Neutrophil (primary cell): Measurements from ENCODE around the gene PAMR1.
"Not testable (repeated sequence)": the region's sequence is repeated elsewhere in the genome, so short reads cannot be mapped to it uniquely, and the experiment has no call there.

Experiments
- H3K27ac ChIP-seq: fragments of 200-600 bp; sonication (generic); 2 replicates; pipeline ENCODE4 v1.5.1; 2016; ENCODE audit warnings: mild to moderate bottlenecking, moderate library complexity
- H3K27me3 ChIP-seq: fragments of 200-600 bp; sonication (generic); 2 replicates; pipeline ENCODE4 v1.6.0; 2016; ENCODE audit warnings: mild to moderate bottlenecking
- H3K36me3 ChIP-seq: fragments of 200-600 bp; sonication (generic); 2 replicates; pipeline ENCODE4 v1.5.1; 2017
- H3K4me1 ChIP-seq, 2 experiments: fragments of 200-600 bp in 1 of 2; sonication (generic) in 1 of 2; 1 replicate in 1 of 2; 2 replicates in 1 of 2; pipeline versions ENCODE4 v1.5.1 to v1.6.1; 2013 to 2016; ENCODE audit warnings: low read depth in 1 of 2, low read length in 1 of 2, mild to moderate bottlenecking in 1 of 2, moderate library complexity in 1 of 2; ENCODE audit not compliant: control insufficient read depth in 1 of 2, insufficient read depth in 1 of 2
- H3K4me3 ChIP-seq, 2 experiments: fragments of 200-600 bp in 1 of 2; sonication (generic) in 1 of 2; 1 replicate in 1 of 2; 2 replicates in 1 of 2; pipeline ENCODE4 v1.5.1; 2013 to 2016; ENCODE audit warnings: low read depth in 1 of 2, low read length in 1 of 2, mild to moderate bottlenecking in 1 of 2, moderate library complexity in 1 of 2
- H3K9me3 ChIP-seq: fragments of 200-600 bp; sonication (generic); 2 replicates; pipeline ENCODE4 v1.5.1; 2016
- TF ChIP-seq, protein P1 (sequence below): fragments of 200-600 bp; sonication (generic); IDR thresholded peaks from 2 replicates; pipeline ENCODE4 v1.5.1; 2016; ENCODE audit warnings: antibody characterized with exemption

Gene PAMR1

DNA sequence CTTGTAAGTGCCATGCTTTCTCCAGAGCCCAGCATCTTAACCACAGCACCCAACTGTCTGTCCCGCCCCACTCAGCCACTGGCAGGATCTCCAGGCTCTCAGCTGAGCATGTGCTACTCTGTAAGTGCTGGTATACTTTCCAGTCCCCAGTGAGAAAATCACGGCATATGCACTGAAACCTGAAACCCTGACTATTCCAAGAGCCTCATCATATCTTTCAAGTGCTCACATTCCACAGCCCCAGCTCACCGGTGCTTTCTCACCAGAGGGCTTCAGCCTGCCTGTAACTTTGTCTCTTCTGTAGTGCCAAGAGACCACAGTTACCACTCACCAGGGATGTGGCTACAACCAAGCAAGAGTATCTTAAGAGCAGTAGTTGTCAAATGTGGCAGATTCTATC lies 24.4 kb upstream of the PAMR1 start:
- Histone ChIP-seq H3K4me1 (no peaks in the 10 kb centered on the region), H3K27me3 (peaks cover 9% of the 10 kb centered on the region), H3K4me3 (no peak overlapping the region), H3K36me3 (no peaks in the 10 kb centered on the region), H3K9me3 (no peaks in the 10 kb centered on the region), H3K27ac (no peak overlapping the region)
- TF ChIP-seq, protein P1, sequence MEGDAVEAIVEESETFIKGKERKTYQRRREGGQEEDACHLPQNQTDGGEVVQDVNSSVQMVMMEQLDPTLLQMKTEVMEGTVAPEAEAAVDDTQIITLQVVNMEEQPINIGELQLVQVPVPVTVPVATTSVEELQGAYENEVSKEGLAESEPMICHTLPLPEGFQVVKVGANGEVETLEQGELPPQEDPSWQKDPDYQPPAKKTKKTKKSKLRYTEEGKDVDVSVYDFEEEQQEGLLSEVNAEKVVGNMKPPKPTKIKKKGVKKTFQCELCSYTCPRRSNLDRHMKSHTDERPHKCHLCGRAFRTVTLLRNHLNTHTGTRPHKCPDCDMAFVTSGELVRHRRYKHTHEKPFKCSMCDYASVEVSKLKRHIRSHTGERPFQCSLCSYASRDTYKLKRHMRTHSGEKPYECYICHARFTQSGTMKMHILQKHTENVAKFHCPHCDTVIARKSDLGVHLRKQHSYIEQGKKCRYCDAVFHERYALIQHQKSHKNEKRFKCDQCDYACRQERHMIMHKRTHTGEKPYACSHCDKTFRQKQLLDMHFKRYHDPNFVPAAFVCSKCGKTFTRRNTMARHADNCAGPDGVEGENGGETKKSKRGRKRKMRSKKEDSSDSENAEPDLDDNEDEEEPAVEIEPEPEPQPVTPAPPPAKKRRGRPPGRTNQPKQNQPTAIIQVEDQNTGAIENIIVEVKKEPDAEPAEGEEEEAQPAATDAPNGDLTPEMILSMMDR: no peak

DNA sequence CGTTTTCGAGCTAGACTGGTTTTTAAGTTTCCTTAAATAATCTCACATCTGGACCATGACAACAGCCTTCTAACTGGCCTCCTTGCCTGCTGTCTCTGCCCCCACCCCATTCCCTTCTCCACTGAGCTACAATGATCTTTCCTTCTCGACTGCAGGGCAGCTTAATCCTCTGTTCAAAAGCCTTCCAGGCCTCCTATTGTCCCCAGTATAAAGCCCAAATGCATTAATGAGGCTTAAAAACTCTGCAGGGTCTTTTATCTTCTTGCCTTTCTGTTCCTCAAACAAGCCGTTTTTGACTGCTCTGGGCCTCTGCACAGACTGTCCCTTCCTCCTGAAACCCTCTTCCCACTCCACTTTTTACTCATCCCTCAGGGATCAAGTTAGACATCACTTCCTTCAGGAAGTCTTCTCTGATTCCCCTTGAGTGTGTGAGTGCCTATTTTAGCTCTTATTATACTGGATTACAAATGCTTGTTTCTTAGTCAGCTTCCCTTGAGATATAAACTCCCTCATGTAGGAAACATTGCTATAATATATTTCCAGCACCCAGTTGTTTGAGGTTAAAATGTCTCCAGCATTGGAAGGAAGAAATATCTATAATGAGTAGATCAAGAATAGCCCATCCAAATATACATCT lies 23.6 kb upstream of the PAMR1 start:
- Histone ChIP-seq H3K4me3 (no peak overlapping the region), H3K9me3 (no peaks in the 10 kb centered on the region), H3K4me1 (no peaks in the 10 kb centered on the region), H3K27ac (no peak overlapping the region), H3K27me3 (peaks cover 5% of the 10 kb centered on the region), H3K36me3 (no peaks in the 10 kb centered on the region)
- TF ChIP-seq, protein P1: no peak

DNA sequence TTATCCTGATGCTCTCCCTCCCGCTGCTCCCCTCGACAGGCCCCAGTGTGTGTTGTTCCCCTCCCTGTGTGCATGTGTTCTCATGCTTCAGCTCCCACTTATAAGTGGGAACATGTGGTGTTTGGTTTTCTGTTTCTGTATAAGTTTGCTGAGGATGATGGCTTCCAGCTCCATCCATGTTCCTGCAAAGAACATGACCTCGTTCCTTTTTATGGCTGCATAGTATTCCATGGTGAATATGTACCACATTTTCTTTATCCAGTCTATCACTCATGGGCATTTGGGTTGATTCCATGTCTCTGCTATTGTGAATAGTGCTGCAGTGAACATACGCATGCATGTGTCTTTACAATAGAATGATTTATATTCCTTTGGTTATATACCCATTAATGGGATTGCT lies 22.6 kb upstream of the PAMR1 start:
- H3K4me3 ChIP-seq, H3K36me3 ChIP-seq, H3K27me3 ChIP-seq, H3K4me1 ChIP-seq, H3K27ac ChIP-seq, H3K9me3 ChIP-seq: not testable (repeated sequence)

DNA sequence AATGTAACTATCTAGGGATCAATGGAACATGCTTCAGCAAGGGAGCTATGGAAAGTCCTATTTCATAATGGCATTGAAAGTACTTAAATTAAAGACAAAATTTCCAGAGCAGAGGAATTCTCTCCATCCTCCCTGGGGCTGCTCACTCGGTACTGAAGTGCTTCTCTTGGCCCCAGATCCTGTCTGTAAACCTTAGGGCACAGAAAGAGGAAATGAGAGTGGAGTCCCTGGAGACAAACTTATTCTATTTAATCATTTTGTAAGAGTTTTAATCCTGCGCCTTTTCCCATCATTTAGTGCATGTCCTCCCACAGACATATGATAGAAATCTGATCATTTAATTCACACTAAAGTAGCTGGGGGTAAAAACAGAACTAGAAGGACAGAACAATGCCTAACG lies 20.9 kb upstream of the PAMR1 start:
- Histone ChIP-seq H3K27ac (no peak overlapping the region), H3K4me1 (no peaks in the 10 kb centered on the region), H3K36me3 (no peaks in the 10 kb centered on the region), H3K4me3 (no peak overlapping the region), H3K27me3 (peaks cover 5% of the 10 kb centered on the region), H3K9me3 (no peaks in the 10 kb centered on the region)
- TF ChIP-seq, protein P1: no peak

DNA sequence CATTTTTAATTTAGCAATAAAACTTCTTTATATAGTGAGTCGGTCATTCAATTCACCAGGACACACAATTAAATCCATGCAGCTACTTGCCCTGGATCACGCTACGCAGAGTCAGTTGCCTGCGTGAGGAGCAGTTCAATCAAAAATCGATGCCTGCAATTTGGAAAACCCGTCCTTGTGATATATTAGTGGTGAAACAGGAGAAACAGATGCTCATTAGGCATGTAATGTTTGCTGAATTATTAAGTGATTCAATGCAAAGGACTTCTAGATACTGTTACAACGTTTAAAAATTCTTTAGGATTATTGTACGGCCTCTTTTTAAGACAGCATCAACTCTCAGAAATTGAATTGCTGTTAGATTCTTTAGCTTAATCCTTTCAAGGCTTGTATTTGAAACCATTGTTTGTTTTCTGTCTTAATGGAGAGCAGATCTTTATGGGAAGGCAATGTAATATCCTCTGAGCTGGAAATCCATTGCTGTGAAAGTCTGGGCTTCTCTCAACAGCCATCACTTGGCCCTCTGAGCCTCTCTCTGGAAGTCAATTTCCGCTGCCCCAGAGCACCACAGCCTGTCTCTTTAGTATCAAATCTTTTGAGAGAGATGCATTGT lies 20.1 kb upstream of the PAMR1 start:
- Histone ChIP-seq H3K4me1 (no peaks in the 10 kb centered on the region), H3K36me3 (no peaks in the 10 kb centered on the region), H3K27ac (no peak overlapping the region), H3K4me3 (no peak overlapping the region), H3K9me3 (no peaks in the 10 kb centered on the region), H3K27me3 (peaks cover 5% of the 10 kb centered on the region)
- TF ChIP-seq, protein P1: no peak

DNA sequence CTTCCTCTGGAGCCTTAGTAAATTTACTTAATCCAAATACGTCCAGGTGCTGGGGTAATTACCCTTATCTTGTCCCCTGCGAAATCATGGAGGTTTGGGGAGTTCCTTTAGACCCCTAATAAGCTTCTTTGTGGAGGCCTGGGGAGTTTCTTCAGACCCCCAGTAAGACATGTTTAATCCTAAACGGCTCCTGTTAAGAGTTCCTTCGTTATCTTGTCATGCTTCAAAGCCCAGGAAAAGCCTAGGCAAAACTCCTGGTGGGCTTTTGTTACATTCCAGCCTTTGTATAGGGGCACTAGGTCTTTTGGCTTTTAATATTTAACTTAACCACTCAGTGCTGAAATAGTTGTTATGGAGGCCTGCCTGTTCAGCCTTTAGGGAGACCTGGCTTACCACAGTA lies 18.1 kb upstream of the PAMR1 start:
- no peaks in the 10 kb centered on the region for H3K4me1 ChIP-seq
- H3K36me3 ChIP-seq: no peaks in the 10 kb centered on the region
- no peak overlapping the region for H3K4me3 ChIP-seq
- no peak overlapping the region for H3K27ac ChIP-seq
- TF ChIP-seq, protein P1: no peak
- no peaks in the 10 kb centered on the region for H3K9me3 ChIP-seq
- H3K27me3 ChIP-seq: peaks cover 5% of the 10 kb centered on the region
